ENCODE data around the gene VAV3.

- TF ChIP-seq CTCF (IDR thresholded peaks at IDR 0.05) (no peak), POLR2A (IDR thresholded peaks at IDR 0.05) (no peak)
Measured at GRCh38 chr1:107950464-107950863, 14.5 kb downstream of the VAV3 start.

Data from adrenal gland (tissue), 5 donors.